Vagina (tissue), 2 donors: ENCODE data around the gene PPEF1. TPM values are rescaled to one million over a fixed set of nuclear protein-coding genes. Genes with fewer than 3 reads are reported as not detected.

Experiments used
- DNase-seq, 2 donors: peaks; one replicate each; pipeline ENCODE4 v3.0.0-alpha.2; 2017; ENCODE audit errors: extremely low spot score in 2 of 2
- H3K27ac ChIP-seq: fragments of 200-600 bp; sonication (generic); one replicate; pipeline ENCODE4 v1.5.1; 2019
- H3K27me3 ChIP-seq: fragments of 200-600 bp; sonication (generic); one replicate; pipeline ENCODE4 v1.5.1; 2019
- H3K36me3 ChIP-seq, 2 donors: fragments of 200-600 bp; sonication (generic); one replicate each; pipeline ENCODE4 v1.5.1; 2017 to 2019
- H3K4me1 ChIP-seq: fragments of 200-600 bp; sonication (generic); one replicate; pipeline ENCODE4 v1.5.1; 2019
- H3K4me3 ChIP-seq, 2 donors: fragments of 200-600 bp; sonication (generic); 1 replicate in 1 of 2; 2 replicates in 1 of 2; pipeline ENCODE4 v1.5.1; 2016 to 2019
- H3K9me3 ChIP-seq: fragments of 200-600 bp; sonication (generic); one replicate; pipeline ENCODE4 v1.5.1; 2019
- POLR2A ChIP-seq, 2 donors: fragments of 450-650 bp; IDR thresholded peaks; one replicate each; pipeline ENCODE4 v1.6.1; 2017; ENCODE audit warnings: antibody characterized with exemption in 2 of 2, mild to moderate bottlenecking in 2 of 2, moderate library complexity in 2 of 2
- POLR2AphosphoS5 ChIP-seq, 2 donors: sonication (generic); formaldehyde crosslinking; IDR thresholded peaks; one replicate each; pipeline ENCODE4 v1.9.0; 2017; ENCODE audit warnings: antibody characterized with exemption in 2 of 2, mild to moderate bottlenecking in 2 of 2, low read depth in 1 of 2; ENCODE audit not compliant: insufficient read depth in 1 of 2
- intact Hi-C: fragments of 100-400 bp; cut with DNase I; formaldehyde crosslinking; loops from one replicate; pipeline ENCODE4 v1.15.1; 2023
- total RNA-seq: library from RNA; depleted of rRNA; stranded (reverse); fragments of >200 nt; gene quantifications from one replicate; pipeline ENCODE4 v1.2.3, GENCODE V29; 2016
- TF ChIP-seq, protein P1 (sequence below), 3 experiments: fragments of 450-650 bp in 2 of 3; fragments of 200-600 bp in 1 of 3; sonication (generic) in 1 of 3; IDR thresholded peaks; one replicate each; pipeline ENCODE4 v1.5.1; 2017 to 2019; ENCODE audit warnings: antibody characterized with exemption in 3 of 3, mild to moderate bottlenecking in 2 of 3, moderate library complexity in 2 of 3

Gene PPEF1
- total RNA-seq, 1 donor from 2014 or later: not detected

DNA sequence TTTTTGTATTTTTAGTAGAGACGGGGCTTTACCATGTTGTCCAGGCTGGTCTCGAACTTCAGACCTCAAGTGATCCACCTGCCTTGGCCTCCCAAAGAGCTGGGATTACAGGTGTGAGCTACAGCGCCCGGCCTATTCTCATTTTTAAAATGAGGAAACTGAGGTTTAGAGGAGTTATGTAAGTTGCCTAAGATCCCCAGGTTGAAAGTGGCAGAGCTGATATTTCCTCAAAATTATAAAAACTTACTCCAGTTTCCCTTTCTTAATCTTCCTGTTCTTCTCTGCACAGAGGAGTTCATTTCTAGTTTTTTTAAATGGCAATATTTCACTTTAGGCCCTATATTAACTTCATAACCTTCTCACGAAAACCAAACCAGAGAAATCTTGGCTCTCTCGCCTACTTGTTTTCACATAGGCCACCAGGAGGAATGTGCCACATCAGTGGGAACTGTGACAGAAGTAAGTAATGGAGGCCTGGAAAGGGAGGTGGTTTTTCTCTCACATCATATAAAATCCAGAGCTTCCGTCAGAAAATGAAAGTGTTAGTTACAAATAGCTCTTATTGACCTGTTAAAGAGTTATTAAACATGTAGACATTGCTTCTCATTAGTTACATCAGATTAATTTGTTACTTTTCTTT, 19.5 kb upstream of the PPEF1 start:
- no peaks in the 10 kb centered on the region for H3K27me3 ChIP-seq
- DNase-seq: no peak
- H3K27ac ChIP-seq: no peak overlapping the region
- no peaks in the 10 kb centered on the region for H3K36me3 ChIP-seq
- H3K9me3 ChIP-seq: no peaks in the 10 kb centered on the region
- intact Hi-C loops: no loop called here
- TF ChIP-seq POLR2AphosphoS5 (IDR thresholded peaks at IDR 0.05; ENCODE audit: insufficient read depth in 1 of 2, low read depth in 1 of 2): no peak
- TF ChIP-seq, protein P1, sequence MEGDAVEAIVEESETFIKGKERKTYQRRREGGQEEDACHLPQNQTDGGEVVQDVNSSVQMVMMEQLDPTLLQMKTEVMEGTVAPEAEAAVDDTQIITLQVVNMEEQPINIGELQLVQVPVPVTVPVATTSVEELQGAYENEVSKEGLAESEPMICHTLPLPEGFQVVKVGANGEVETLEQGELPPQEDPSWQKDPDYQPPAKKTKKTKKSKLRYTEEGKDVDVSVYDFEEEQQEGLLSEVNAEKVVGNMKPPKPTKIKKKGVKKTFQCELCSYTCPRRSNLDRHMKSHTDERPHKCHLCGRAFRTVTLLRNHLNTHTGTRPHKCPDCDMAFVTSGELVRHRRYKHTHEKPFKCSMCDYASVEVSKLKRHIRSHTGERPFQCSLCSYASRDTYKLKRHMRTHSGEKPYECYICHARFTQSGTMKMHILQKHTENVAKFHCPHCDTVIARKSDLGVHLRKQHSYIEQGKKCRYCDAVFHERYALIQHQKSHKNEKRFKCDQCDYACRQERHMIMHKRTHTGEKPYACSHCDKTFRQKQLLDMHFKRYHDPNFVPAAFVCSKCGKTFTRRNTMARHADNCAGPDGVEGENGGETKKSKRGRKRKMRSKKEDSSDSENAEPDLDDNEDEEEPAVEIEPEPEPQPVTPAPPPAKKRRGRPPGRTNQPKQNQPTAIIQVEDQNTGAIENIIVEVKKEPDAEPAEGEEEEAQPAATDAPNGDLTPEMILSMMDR (IDR thresholded peaks at IDR 0.05): no peak
- TF ChIP-seq POLR2A (IDR thresholded peaks at IDR 0.05): no peak
- H3K4me3 ChIP-seq: no peak overlapping the region
- H3K4me1 ChIP-seq: no peaks in the 10 kb centered on the region

DNA sequence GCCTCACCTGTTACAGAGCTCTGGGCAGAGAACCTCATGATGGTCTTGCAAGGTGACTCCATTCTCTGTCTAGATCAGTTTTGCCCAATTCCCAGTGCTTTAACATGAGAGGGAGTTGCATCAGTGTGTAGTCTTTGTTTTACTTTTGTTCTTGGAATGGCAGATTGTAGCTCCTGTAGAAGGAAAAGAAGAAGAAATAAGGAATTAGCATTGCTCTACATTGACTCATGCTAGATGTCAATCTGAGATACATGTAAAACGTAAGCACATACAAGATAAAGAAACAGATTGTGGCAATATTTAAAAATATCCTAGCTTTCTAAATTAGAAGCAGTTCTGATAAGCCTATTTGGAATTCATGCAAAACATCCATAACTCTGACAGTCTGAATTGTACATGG, 16.0 kb upstream of the PPEF1 start:
- H3K27ac ChIP-seq: no peak overlapping the region
- H3K36me3 ChIP-seq: no peaks in the 10 kb centered on the region
- H3K4me1 ChIP-seq: no peaks in the 10 kb centered on the region
- TF ChIP-seq, protein P1 (IDR thresholded peaks at IDR 0.05): no peak
- no peak for TF ChIP-seq POLR2AphosphoS5 (IDR thresholded peaks at IDR 0.05; ENCODE audit: insufficient read depth in 1 of 2, low read depth in 1 of 2)
- no peak for TF ChIP-seq POLR2A (IDR thresholded peaks at IDR 0.05)
- intact Hi-C loops: no loop called here
- DNase-seq: no peak
- no peak overlapping the region for H3K4me3 ChIP-seq
- H3K27me3 ChIP-seq: no peaks in the 10 kb centered on the region
- H3K9me3 ChIP-seq: no peaks in the 10 kb centered on the region

DNA sequence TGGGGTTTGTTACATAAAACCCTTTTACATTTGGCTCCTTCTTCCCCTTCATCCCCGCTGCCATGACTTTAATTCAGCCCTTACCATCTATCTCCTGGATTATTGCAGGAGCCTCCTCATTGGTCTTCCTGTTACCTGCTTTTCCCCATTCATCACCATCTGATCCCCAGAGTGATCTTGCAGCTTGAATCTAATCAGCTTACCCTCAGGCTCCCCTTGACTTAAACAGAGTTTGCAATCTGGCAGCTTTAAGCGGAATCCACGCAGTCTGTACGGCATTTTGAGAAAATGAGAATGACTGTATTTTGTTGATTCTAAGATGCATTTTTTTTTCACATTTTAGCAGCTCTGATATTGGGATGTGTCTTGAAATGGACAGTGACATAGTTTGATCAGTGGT, 14.9 kb upstream of the PPEF1 start:
- DNase-seq: no peak
- no peaks in the 10 kb centered on the region for H3K27me3 ChIP-seq
- no peak overlapping the region for H3K27ac ChIP-seq
- no peak for TF ChIP-seq POLR2A (IDR thresholded peaks at IDR 0.05)
- TF ChIP-seq, protein P1 (IDR thresholded peaks at IDR 0.05): no peak
- no peak for TF ChIP-seq POLR2AphosphoS5 (IDR thresholded peaks at IDR 0.05; ENCODE audit: insufficient read depth in 1 of 2, low read depth in 1 of 2)
- no peak overlapping the region for H3K4me3 ChIP-seq
- intact Hi-C loops: no loop called here
- no peaks in the 10 kb centered on the region for H3K4me1 ChIP-seq
- H3K36me3 ChIP-seq: no peaks in the 10 kb centered on the region
- no peaks in the 10 kb centered on the region for H3K9me3 ChIP-seq

GRCh38 chrX:18696653-18697052, 10.8 kb upstream of the PPEF1 start:
- no peak overlapping the region for H3K4me3 ChIP-seq
- intact Hi-C loops: no loop called here
- TF ChIP-seq, protein P1 (IDR thresholded peaks at IDR 0.05): no peak
- TF ChIP-seq POLR2AphosphoS5 (IDR thresholded peaks at IDR 0.05; ENCODE audit: insufficient read depth in 1 of 2, low read depth in 1 of 2) (no peak), POLR2A (IDR thresholded peaks at IDR 0.05) (no peak)
- DNase-seq: peak in 1 of 2 donors; percentile 55
- no peaks in the 10 kb centered on the region for H3K27me3 ChIP-seq
- H3K4me1 ChIP-seq: no peaks in the 10 kb centered on the region
- H3K9me3 ChIP-seq: no peaks in the 10 kb centered on the region
- no peak overlapping the region for H3K27ac ChIP-seq
- H3K36me3 ChIP-seq: no peaks in the 10 kb centered on the region
